Measurements from ENCODE around the gene PDE10A. TPM values are rescaled to one million over a fixed set of nuclear protein-coding genes. Genes with fewer than 3 reads are reported as not detected.

Gene PDE10A
- total and polyA plus RNA-seq, 9 of the 15 experiments (the other 6 are each of a cell fraction or from before 2014, with no cell fraction given): 0.04 TPM; not detected in 8

- no peak overlapping the region for H3K27ac ChIP-seq (ENCODE audit: extremely low read depth, low read depth, low read length)
- no peak overlapping the region for H3K9ac ChIP-seq (ENCODE audit: insufficient read depth in 1 of 2, low read depth in 2 of 2, low read length in 2 of 2)
- no peaks in the 10 kb centered on the region for H3K9me1 ChIP-seq (ENCODE audit: control insufficient read depth, insufficient read depth, low read length)
- intact Hi-C loops (cut with micrococcal nuclease): loop anchor here (10.0 kb wide), 1 partner anchor 661 kb away; no protein-coding TSS in a partner anchor
- no peaks in the 10 kb centered on the region for H3K27me3 ChIP-seq (ENCODE audit: control insufficient read depth in 2 of 2, insufficient read depth in 2 of 2, low read length in 2 of 2)
- no peaks in the 10 kb centered on the region for H3K79me2 ChIP-seq (ENCODE audit: control insufficient read depth, insufficient read depth, low read length)
- ChIA-PET CTCF (ENCODE audit: low intra/inter-chr PET ratio) (no interaction called here), POLR2A (no interaction called here)
- WGBS (ENCODE audit: insufficient coverage, low coverage, missing lambda C conversion rate): 2% methylated on average over 4 of the region's 4 CpGs
- no peaks in the 10 kb centered on the region for H3K36me3 ChIP-seq (ENCODE audit: control insufficient read depth, insufficient read depth, low read length)
- in situ Hi-C loops (cut with MboI): no loop called here
- no peaks in the 10 kb centered on the region for H3K4me1 ChIP-seq (replicated peaks in 1 of 2; ENCODE audit: control insufficient read depth in 2 of 2, insufficient read depth in 2 of 2, low read length in 2 of 2)
- H4K20me1 ChIP-seq (replicated peaks; ENCODE audit: control insufficient read depth, insufficient read depth, low read length): no peaks in the 10 kb centered on the region
- H3K9me3 ChIP-seq (replicated peaks; ENCODE audit: control insufficient read depth, insufficient read depth, low read depth, low read length): 0 out of 2 replicates have a peak, but pooled peaks cover 2% of the 10 kb centered on the region
- H2AFZ ChIP-seq (ENCODE audit: low read depth, low read length): no peak overlapping the region
- DNase-seq (ENCODE audit: extremely low read depth in 1 of 4, low spot score in 3 of 4) (no peak), FAIRE-seq (no peak), ATAC-seq (no peak)
- no peak overlapping the region for H3K4me3 ChIP-seq
- H3K4me2 ChIP-seq (ENCODE audit: insufficient read depth, low read length): no peak overlapping the region
- BruUV-seq (replicated peaks): no TSS peak
- TF ChIP-seq ZNF24 (IDR thresholded peaks at IDR 0.05) (no peak), AFF4 (CRISPR knock-in tag; IDR thresholded peaks at IDR 0.05) (no peak), CHD4 (IDR thresholded peaks at IDR 0.05; ENCODE audit: insufficient read depth, insufficient replicate concordance, low read depth, low read length, poor library complexity, severe bottlenecking) (no peak), ZBTB8A (IDR thresholded peaks at IDR 0.05; ENCODE audit: partially characterized antibody) (no peak), HLTF (IDR thresholded peaks at IDR 0.05) (no peak), ZNF75A (CRISPR knock-in tag; IDR thresholded peaks at IDR 0.05) (no peak), TEAD4 (IDR thresholded peaks at IDR 0.05; ENCODE audit: low read length) (no peak), TEAD4 (CRISPR knock-in tag; IDR thresholded peaks at IDR 0.05; ENCODE audit: borderline replicate concordance) (no peak), THRAP3 (IDR thresholded peaks at IDR 0.05; ENCODE audit: borderline replicate concordance) (no peak), CREBBP (IDR thresholded peaks at IDR 0.05; ENCODE audit: low read depth, low read length) (no peak), POU5F1 (IDR thresholded peaks at IDR 0.05; ENCODE audit: borderline replicate concordance, low read depth, low read length, partially characterized antibody) (no peak)
Observed at GRCh38 chr6:165443462-165443861, 219.6 kb downstream of the PDE10A start.
